HEK293 (cell line): Measurements from ENCODE around the gene KATNB1.

ENCODE experiments used
- CTCF ChIA-PET: fragments of 350-600 bp; formaldehyde crosslinking; extraction: SDS; loops from one replicate; lab custom pipeline; 2021; ENCODE audit warnings: antibody characterized with exemption; lab: Yijun Ruan, JAX
- POLR2A ChIA-PET: fragments of 300-600 bp; formaldehyde crosslinking; extraction: SDS; loops from one replicate; lab custom pipeline; 2020; ENCODE audit warnings: antibody characterized with exemption, inconsistent platforms; lab: Yijun Ruan, JAX
- H3K27ac ChIP-seq: fragments of 200-500 bp; sonication (Bioruptor generic); 2 replicates; pipeline ENCODE4 v1.5.1; 2014; ENCODE audit warnings: low read depth, low read length, control low read depth, inconsistent platforms; ENCODE audit errors: extremely low read depth
- H3K36me3 ChIP-seq, 2 experiments: fragments of 200-500 bp in 1 of 2; sonication (Bioruptor generic) in 1 of 2; 1 replicate in 1 of 2; 2 replicates in 1 of 2; pipeline ENCODE4 v1.5.1; 2014 to 2017; ENCODE audit warnings: inconsistent platforms in 2 of 2, low read length in 2 of 2; ENCODE audit not compliant: control insufficient read depth in 2 of 2, insufficient read depth in 1 of 2
- H3K4me1 ChIP-seq: fragments of 200-500 bp; sonication (Bioruptor generic); 2 replicates; pipeline ENCODE4 v1.5.1; 2014; ENCODE audit warnings: mild to moderate bottlenecking, low read length, inconsistent platforms; ENCODE audit not compliant: control insufficient read depth, insufficient read depth
- H3K4me3 ChIP-seq: 2 replicates; pipeline ENCODE4 v1.5.1; 2011; ENCODE audit warnings: low read depth, mild to moderate bottlenecking, control low read depth, low read length, moderate library complexity
- H3K9me3 ChIP-seq: fragments of 200-500 bp; sonication (Bioruptor generic); 2 replicates; pipeline ENCODE4 v1.5.1; 2014; ENCODE audit warnings: low read depth, low read length, inconsistent platforms; ENCODE audit not compliant: control insufficient read depth, insufficient read depth
- HIC1 ChIP-seq: fragments of 450-650 bp; formaldehyde crosslinking; IDR thresholded peaks from 2 replicates; pipeline ENCODE4 v1.5.1; 2016; ENCODE audit warnings: missing biosample characterization, missing genetic modification characterization
- PRDM1 ChIP-seq: fragments of 450-650 bp; formaldehyde crosslinking; IDR thresholded peaks from 2 replicates; pipeline ENCODE4; 2016; ENCODE audit warnings: missing biosample characterization, missing genetic modification characterization
- YY1 ChIP-seq: fragments of 450-650 bp; formaldehyde crosslinking; IDR thresholded peaks from 2 replicates; pipeline ENCODE4 v1.5.1; 2018; ENCODE audit warnings: missing biosample characterization, missing genetic modification characterization
- ZFP3 ChIP-seq: fragments of 450-650 bp; formaldehyde crosslinking; IDR thresholded peaks from 2 replicates; pipeline ENCODE4 v1.5.1; 2016; ENCODE audit warnings: low read depth, missing biosample characterization, missing genetic modification characterization
- ZFP41 ChIP-seq: fragments of 450-650 bp; formaldehyde crosslinking; IDR thresholded peaks from 2 replicates; pipeline ENCODE4 v1.5.1; 2016; ENCODE audit warnings: missing biosample characterization, missing genetic modification characterization, borderline replicate concordance
- ZNF114 ChIP-seq: fragments of 450-650 bp; formaldehyde crosslinking; IDR thresholded peaks from 2 replicates; pipeline ENCODE4 v1.5.0; 2017; ENCODE audit warnings: missing biosample characterization, missing genetic modification characterization
- ZNF280D ChIP-seq: fragments of 450-650 bp; formaldehyde crosslinking; IDR thresholded peaks from 2 replicates; pipeline ENCODE4 v1.5.1; 2016; ENCODE audit warnings: missing biosample characterization, missing genetic modification characterization
- ZNF292 ChIP-seq: fragments of 450-650 bp; formaldehyde crosslinking; IDR thresholded peaks from 2 replicates; pipeline ENCODE4 v1.5.1; 2016; ENCODE audit warnings: low read depth, missing biosample characterization, missing genetic modification characterization, borderline replicate concordance
- ZNF311 ChIP-seq: fragments of 450-650 bp; formaldehyde crosslinking; IDR thresholded peaks from 2 replicates; pipeline ENCODE4 v1.5.1; 2017; ENCODE audit warnings: missing biosample characterization, missing genetic modification characterization, borderline replicate concordance
- ZNF391 ChIP-seq: fragments of 450-650 bp; formaldehyde crosslinking; IDR thresholded peaks from 2 replicates; pipeline ENCODE4 v1.5.1; 2016; ENCODE audit warnings: low read depth, missing biosample characterization, missing genetic modification characterization, borderline replicate concordance
- ZNF449 ChIP-seq: fragments of 450-650 bp; formaldehyde crosslinking; IDR thresholded peaks from 2 replicates; pipeline ENCODE4 v1.5.1; 2017; ENCODE audit warnings: missing biosample characterization, mild to moderate bottlenecking, missing genetic modification characterization, moderate library complexity
- ZNF530 ChIP-seq: fragments of 450-650 bp; formaldehyde crosslinking; IDR thresholded peaks from 2 replicates; pipeline ENCODE4 v1.5.1; 2016; ENCODE audit warnings: low read depth, missing biosample characterization, missing genetic modification characterization
- ZNF585B ChIP-seq: fragments of 450-650 bp; formaldehyde crosslinking; IDR thresholded peaks from 2 replicates; pipeline ENCODE4 v1.5.1; 2016; ENCODE audit warnings: missing biosample characterization, missing genetic modification characterization
- ZNF704 ChIP-seq: fragments of 450-650 bp; formaldehyde crosslinking; IDR thresholded peaks from 2 replicates; pipeline ENCODE4 v1.5.1; 2016; ENCODE audit warnings: missing biosample characterization, missing genetic modification characterization
- ZNF776 ChIP-seq: fragments of 450-650 bp; formaldehyde crosslinking; IDR thresholded peaks from 2 replicates; pipeline ENCODE4 v1.5.0; 2017; ENCODE audit warnings: missing biosample characterization, missing genetic modification characterization, borderline replicate concordance
- ZNF792 ChIP-seq: fragments of 450-650 bp; formaldehyde crosslinking; IDR thresholded peaks from 2 replicates; pipeline ENCODE4 v1.5.1; 2016; ENCODE audit warnings: missing biosample characterization, missing genetic modification characterization

Gene KATNB1

GRCh38 chr16:57797526-57798266, 62.1 kb downstream of the KATNB1 start (continued):
- TF ChIP-seq ZNF280D (tag by site-specific recombination), result no peak

- POLR2A ChIA-PET, result interaction anchor here (0.8 to 1.6 kb wide), 2 partner anchors 63 to 65 kb away, joined by 3 read pairs; partner anchors contain the start of gene KATNB1
- Histone ChIP-seq H3K36me3 (peaks cover 0 to 9% of the 10 kb centered on the region in 2 experiments; a peak in 1 of 3 replicates), H3K4me1 (peaks cover 3% of the 10 kb centered on the region; the same call in 1 of the 2 replicates), H3K9me3 (no peaks in the 10 kb centered on the region), H3K4me3 (no peak overlapping the region), H3K27ac (no peak overlapping the region)
- no peak for TF ChIP-seq ZNF114 (tag by site-specific recombination)
- no peak for TF ChIP-seq ZNF391 (tag by site-specific recombination)
- no peak for TF ChIP-seq ZNF585B
- no peak for TF ChIP-seq ZNF704 (tag by site-specific recombination)
- no peak for TF ChIP-seq ZNF292
- no peak for TF ChIP-seq ZFP3 (tag by site-specific recombination)
- no peak for TF ChIP-seq ZNF792 (tag by site-specific recombination)
- CTCF ChIA-PET, result interaction anchor here (0.7 to 1.5 kb wide), 3 partner anchors 40 to 65 kb away, joined by 3 to 7 read pairs (median 3); no protein-coding TSS in a partner anchor
These were observed 62.8 kb downstream of the KATNB1 start for GRCh38 chr16:57798267-57798810.

GRCh38 chr16:57798953-57799599, 63.5 kb downstream of the KATNB1 start:
- Histone ChIP-seq H3K36me3 (peaks cover 0 to 9% of the 10 kb centered on the region in 2 experiments; a peak in 1 of 3 replicates), H3K4me1 (peaks cover 3% of the 10 kb centered on the region; the same call in 1 of the 2 replicates), H3K9me3 (no peaks in the 10 kb centered on the region), H3K4me3 (no peak overlapping the region), H3K27ac (no peak overlapping the region)
- ChIA-PET CTCF (interaction anchor here (0.9 to 1.5 kb wide), 3 partner anchors 8 to 64 kb away, joined by 3 to 7 read pairs (median 4); no protein-coding TSS in a partner anchor), POLR2A (interaction anchor here (0.6 to 0.8 kb wide), 2 partner anchors 64 to 364 kb away, joined by 3 to 5 read pairs; no protein-coding TSS in a partner anchor)
- TF ChIP-seq ZNF530 (peak; percentile 65; the same call in 1 of the 2 replicates), YY1 (tag by site-specific recombination) (no peak), ZNF449 (no peak), HIC1 (tag by site-specific recombination) (no peak), ZNF280D (tag by site-specific recombination) (no peak), PRDM1 (tag by site-specific recombination) (no peak), ZFP41 (tag by site-specific recombination) (no peak), ZNF311 (tag by site-specific recombination) (no peak), ZNF776 (no peak)
